Upper lobe of right lung (tissue), 1 donor: Measurements from ENCODE around the gene DDX49. TPM values are rescaled to one million over a fixed set of nuclear protein-coding genes. Genes with fewer than 3 reads are reported as not detected.

Source experiments
- ATAC-seq: fragments of 200-7000 bp; cut with Tn5 transposase; one replicate; pipeline ENCODE4 v1.9.1; 2020; ENCODE audit warnings: mild to moderate bottlenecking, moderate library complexity
- DNase-seq: peaks from one replicate; pipeline ENCODE4 v3.0.0-alpha.2; 2020
- H3K27ac ChIP-seq: fragments of 200-600 bp; one replicate; pipeline ENCODE4 v1.8.0; 2022
- H3K27me3 ChIP-seq: fragments of 200-600 bp; one replicate; pipeline ENCODE4 v1.8.0; 2022; ENCODE audit warnings: mild to moderate bottlenecking
- H3K36me3 ChIP-seq: fragments of 200-600 bp; one replicate; pipeline ENCODE4 v1.8.0; 2022
- H3K4me1 ChIP-seq: fragments of 200-600 bp; one replicate; pipeline ENCODE4 v1.8.0; 2022
- H3K4me3 ChIP-seq: fragments of 200-600 bp; one replicate; pipeline ENCODE4 v1.8.0; 2022; ENCODE audit warnings: mild to moderate bottlenecking
- H3K9me3 ChIP-seq: fragments of 200-600 bp; one replicate; pipeline ENCODE4 v1.8.0; 2022
- CTCF ChIP-seq: fragments of 200-600 bp; IDR thresholded peaks from one replicate; pipeline ENCODE4 v1.8.0; 2022; ENCODE audit warnings: antibody characterized with exemption
- intact Hi-C: fragments of 100-400 bp; cut with DNase I; formaldehyde crosslinking; loops from one replicate; pipeline ENCODE4 v1.11.0; 2022
- total RNA-seq: library from RNA; stranded (reverse); fragmentation: NEBNext Ultra II Directional; extraction: Animal tissue kit (Norgen Biotek cat#: 25700); gene quantifications from one replicate; pipeline ENCODE4 v1.2.1, GENCODE V29; 2021
- donor health status: DM: no; HTN: yes; CAD: no; lungs with severe emphysema.

The DDX49 gene
- total RNA-seq, 1 donor from 2014 or later: 45.9 TPM

GRCh38 chr19:18905058-18905456, 14.5 kb upstream of the DDX49 start:
- DNase-seq (no peak), ATAC-seq (no peak)
- H3K4me1 ChIP-seq: no peaks in the 10 kb centered on the region
- H3K27ac ChIP-seq: no peak overlapping the region
- H3K27me3 ChIP-seq: no peaks in the 10 kb centered on the region
- H3K9me3 ChIP-seq: no peaks in the 10 kb centered on the region
- peaks cover 70% of the 10 kb centered on the region for H3K36me3 ChIP-seq
- intact Hi-C loops: no loop called here
- TF ChIP-seq CTCF: no peak
- no peak overlapping the region for H3K4me3 ChIP-seq

GRCh38 chr19:18905513-18906236, 13.8 kb upstream of the DDX49 start:
- ATAC-seq (no peak), DNase-seq (peak; percentile 59)
- Histone ChIP-seq H3K9me3 (no peaks in the 10 kb centered on the region), H3K4me1 (no peaks in the 10 kb centered on the region), H3K4me3 (no peak overlapping the region), H3K36me3 (peaks cover 68% of the 10 kb centered on the region), H3K27ac (no peak overlapping the region), H3K27me3 (no peaks in the 10 kb centered on the region)
- intact Hi-C loops: no loop called here
- TF ChIP-seq CTCF: no peak

GRCh38 chr19:18906605-18907519, 12.7 kb upstream of the DDX49 start:
- Histone ChIP-seq H3K27me3 (no peaks in the 10 kb centered on the region), H3K9me3 (no peaks in the 10 kb centered on the region), H3K27ac (no peak overlapping the region), H3K4me1 (no peaks in the 10 kb centered on the region), H3K36me3 (peaks cover 62% of the 10 kb centered on the region), H3K4me3 (no peak overlapping the region)
- no peak for ATAC-seq
- intact Hi-C loops: no loop called here
- peak; percentile 60 for DNase-seq
- TF ChIP-seq CTCF: no peak

GRCh38 chr19:18908917-18909619, 10.4 kb upstream of the DDX49 start:
- Histone ChIP-seq H3K27ac (no peak overlapping the region), H3K4me1 (no peaks in the 10 kb centered on the region), H3K36me3 (peaks cover 73% of the 10 kb centered on the region), H3K4me3 (no peak overlapping the region), H3K27me3 (no peaks in the 10 kb centered on the region), H3K9me3 (no peaks in the 10 kb centered on the region)
- TF ChIP-seq CTCF: no peak
- intact Hi-C loops: no loop called here
- DNase-seq (no peak), ATAC-seq (no peak)

GRCh38 chr19:18910010-18910409, 9.5 kb upstream of the DDX49 start:
- no peak for TF ChIP-seq CTCF
- no peak overlapping the region for H3K4me3 ChIP-seq
- H3K36me3 ChIP-seq: peaks cover 72% of the 10 kb centered on the region
- intact Hi-C loops: no loop called here
- DNase-seq (no peak), ATAC-seq (no peak)
- no peaks in the 10 kb centered on the region for H3K4me1 ChIP-seq
- H3K27ac ChIP-seq: no peak overlapping the region
- H3K9me3 ChIP-seq: no peaks in the 10 kb centered on the region
- no peaks in the 10 kb centered on the region for H3K27me3 ChIP-seq
